DOHH2 (cell line): ENCODE results near the gene MCU.
"Not testable (repeated sequence)": the region's sequence is repeated elsewhere in the genome, so short reads cannot be mapped to it uniquely, and the experiment has no call there.

ENCODE experiments used
- H3F3A ChIP-seq: fragments of 200-600 bp; sonication (generic), shearing (Covaris generic); 2 replicates; pipeline ENCODE4 v1.6.0; 2016; ENCODE audit warnings: antibody characterized with exemption, mild to moderate bottlenecking; ENCODE audit not compliant: control insufficient read depth, insufficient read depth
- H3K27ac ChIP-seq: fragments of 200-600 bp; sonication (generic); 2 replicates; pipeline ENCODE4 v1.5.1; 2014; ENCODE audit warnings: low read depth, mild to moderate bottlenecking, low read length, moderate library complexity
- H3K27me3 ChIP-seq: fragments of 200-600 bp; sonication (generic); 2 replicates; pipeline ENCODE4 v1.6.1; 2014; ENCODE audit warnings: mild to moderate bottlenecking, low read length, mixed read lengths; ENCODE audit not compliant: control insufficient read depth
- H3K36me3 ChIP-seq: fragments of 200-600 bp; sonication (generic); 2 replicates; pipeline ENCODE4 v1.6.1; 2014; ENCODE audit warnings: mild to moderate bottlenecking, low read length, moderate library complexity, mixed read lengths; ENCODE audit not compliant: control insufficient read depth
- H3K4me1 ChIP-seq: fragments of 200-600 bp; sonication (generic); 2 replicates; pipeline ENCODE4 v1.6.1; 2014; ENCODE audit warnings: mild to moderate bottlenecking, low read length, mixed read lengths; ENCODE audit not compliant: control insufficient read depth
- H3K4me2 ChIP-seq: fragments of 200-600 bp; sonication (generic); 2 replicates; pipeline ENCODE4 v1.6.0; 2014; ENCODE audit warnings: mild to moderate bottlenecking, low read length, moderate library complexity
- H3K4me3 ChIP-seq: fragments of 200-600 bp; sonication (generic); 2 replicates; pipeline ENCODE4 v1.5.1; 2014; ENCODE audit warnings: mild to moderate bottlenecking, low read length, mixed read lengths
- H3K79me2 ChIP-seq: fragments of 200-600 bp; sonication (generic); 2 replicates; pipeline ENCODE4 v1.6.1; 2014; ENCODE audit warnings: mild to moderate bottlenecking, low read length, mixed read lengths; ENCODE audit not compliant: control insufficient read depth
- H3K9me2 ChIP-seq: fragments of 200-600 bp; sonication (generic); replicated peaks from 2 replicates; pipeline ENCODE4 v1.6.1; 2014; ENCODE audit warnings: mild to moderate bottlenecking, low read length, mixed read lengths; ENCODE audit not compliant: control insufficient read depth
- H3K9me3 ChIP-seq: fragments of 200-600 bp; sonication (generic); 2 replicates; pipeline ENCODE4 v1.6.1; 2014; ENCODE audit warnings: antibody characterized with exemption, low read length, mixed read lengths; ENCODE audit not compliant: control insufficient read depth, insufficient read depth
- H4K20me1 ChIP-seq: fragments of 200-600 bp; sonication (generic); 2 replicates; pipeline ENCODE4 v1.6.0; 2014; ENCODE audit warnings: low read depth, mild to moderate bottlenecking, antibody characterized with exemption, low read length, moderate library complexity; ENCODE audit not compliant: control insufficient read depth, insufficient read depth
- EZH2phosphoT487 ChIP-seq: fragments of 200-600 bp; sonication (generic); IDR thresholded peaks from 2 replicates; pipeline ENCODE4 v1.6.1; 2017; ENCODE audit warnings: borderline replicate concordance, mild to moderate bottlenecking, antibody characterized with exemption, low read length, moderate library complexity, mixed read lengths
- TF ChIP-seq, protein P1 (sequence below): fragments of 200-600 bp; sonication (generic); IDR thresholded peaks from one replicate; pipeline ENCODE4 v1.5.1; 2014; ENCODE audit warnings: antibody characterized with exemption, mild to moderate bottlenecking, low read depth, low read length; ENCODE audit not compliant: poor library complexity, severe bottlenecking

The MCU gene

DNA sequence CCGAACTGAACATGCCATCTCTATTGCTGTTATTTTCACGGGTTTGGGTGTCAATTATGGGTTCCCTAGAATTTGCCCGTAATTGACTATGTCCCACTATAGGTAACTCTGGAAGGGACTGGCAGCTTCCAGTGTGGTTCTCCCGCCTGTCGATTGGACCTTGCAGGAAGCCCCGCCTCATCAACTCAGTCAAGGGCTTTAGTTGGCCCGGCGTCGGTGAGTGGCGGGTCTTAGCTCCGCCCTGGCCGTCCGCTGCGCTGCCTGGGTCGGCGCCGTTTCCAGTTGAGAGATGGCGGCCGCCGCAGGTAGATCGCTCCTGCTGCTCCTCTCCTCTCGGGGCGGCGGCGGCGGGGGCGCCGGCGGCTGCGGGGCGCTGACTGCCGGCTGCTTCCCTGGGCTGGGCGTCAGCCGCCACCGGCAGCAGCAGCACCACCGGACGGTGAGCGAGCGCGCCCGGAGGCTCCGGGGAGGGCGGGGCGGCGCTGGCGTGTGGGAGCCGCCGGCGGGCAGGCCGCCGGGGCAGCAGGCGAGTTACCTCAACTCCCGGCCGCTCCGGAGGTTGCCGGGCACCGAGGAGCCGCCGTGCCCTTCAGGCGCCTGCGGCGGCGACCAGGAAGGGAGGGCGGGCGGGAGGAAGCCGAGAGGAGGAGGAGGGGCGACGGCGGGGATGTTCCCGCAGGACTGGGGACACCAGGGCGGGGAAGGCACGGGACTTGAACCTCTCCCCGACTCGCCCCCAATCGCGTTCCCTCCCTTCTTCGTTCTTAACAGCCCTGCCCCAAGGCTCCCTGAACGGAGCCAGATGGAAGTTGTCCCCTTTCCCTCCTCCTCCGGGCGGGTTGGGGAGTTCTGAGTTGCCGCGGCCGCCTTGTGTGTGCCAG is at the start of gene MCU:
TSS of gene MCU (plus strand) at position 281 of the 881 bp plus-strand sequence. CDS start at position 290, 9 bp downstream.
- peak within 1 kb of the TSS; percentile 60 for H3K27ac ChIP-seq
- no peaks in the 10 kb centered on the region for H4K20me1 ChIP-seq
- no peaks in the 10 kb centered on the region for H3K27me3 ChIP-seq
- H3K79me2 ChIP-seq = peaks cover 45% of the 10 kb centered on the region
- peak within 1 kb of the TSS; percentile 85 for H3K4me3 ChIP-seq
- peak within 1 kb of the TSS; percentile 97 for H3K4me2 ChIP-seq
- no peaks in the 10 kb centered on the region for H3K9me2 ChIP-seq
- H3K4me1 ChIP-seq = peaks cover 43% of the 10 kb centered on the region
- H3K9me3 ChIP-seq = no peaks in the 10 kb centered on the region
- no peaks in the 10 kb centered on the region; the same call in 1 of the 2 replicates for H3F3A ChIP-seq
- no peak for TF ChIP-seq EZH2phosphoT487
- TF ChIP-seq, protein P1, sequence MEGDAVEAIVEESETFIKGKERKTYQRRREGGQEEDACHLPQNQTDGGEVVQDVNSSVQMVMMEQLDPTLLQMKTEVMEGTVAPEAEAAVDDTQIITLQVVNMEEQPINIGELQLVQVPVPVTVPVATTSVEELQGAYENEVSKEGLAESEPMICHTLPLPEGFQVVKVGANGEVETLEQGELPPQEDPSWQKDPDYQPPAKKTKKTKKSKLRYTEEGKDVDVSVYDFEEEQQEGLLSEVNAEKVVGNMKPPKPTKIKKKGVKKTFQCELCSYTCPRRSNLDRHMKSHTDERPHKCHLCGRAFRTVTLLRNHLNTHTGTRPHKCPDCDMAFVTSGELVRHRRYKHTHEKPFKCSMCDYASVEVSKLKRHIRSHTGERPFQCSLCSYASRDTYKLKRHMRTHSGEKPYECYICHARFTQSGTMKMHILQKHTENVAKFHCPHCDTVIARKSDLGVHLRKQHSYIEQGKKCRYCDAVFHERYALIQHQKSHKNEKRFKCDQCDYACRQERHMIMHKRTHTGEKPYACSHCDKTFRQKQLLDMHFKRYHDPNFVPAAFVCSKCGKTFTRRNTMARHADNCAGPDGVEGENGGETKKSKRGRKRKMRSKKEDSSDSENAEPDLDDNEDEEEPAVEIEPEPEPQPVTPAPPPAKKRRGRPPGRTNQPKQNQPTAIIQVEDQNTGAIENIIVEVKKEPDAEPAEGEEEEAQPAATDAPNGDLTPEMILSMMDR = no peak
- no peaks in the 10 kb centered on the region for H3K36me3 ChIP-seq

DNA sequence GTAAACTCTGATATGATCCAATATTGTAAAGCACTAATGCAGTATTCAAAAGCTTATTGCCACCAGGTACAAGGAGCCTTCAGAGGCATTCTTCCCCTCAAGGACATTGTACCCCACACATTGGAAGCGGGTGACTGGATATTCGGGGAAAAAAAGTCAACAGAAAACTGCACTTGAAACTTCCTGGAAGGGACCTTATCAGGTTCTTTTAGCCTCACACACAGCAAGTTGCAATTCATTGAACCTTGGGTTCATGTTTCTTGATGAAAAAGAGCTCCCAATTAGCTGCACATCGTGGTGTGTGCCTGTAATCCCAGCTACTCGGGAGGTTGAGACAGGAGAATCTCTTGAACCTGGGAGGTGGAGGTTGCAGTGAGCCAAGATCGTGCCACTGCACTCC is 49.6 kb upstream of the MCU start:
- H3K4me1 ChIP-seq = no peaks in the 10 kb centered on the region
- H3K4me2 ChIP-seq = no peak overlapping the region
- H3K27ac ChIP-seq = no peak overlapping the region
- H3K9me3 ChIP-seq = no peaks in the 10 kb centered on the region
- no peak overlapping the region for H3K4me3 ChIP-seq
- H3K79me2 ChIP-seq = no peaks in the 10 kb centered on the region
- no peaks in the 10 kb centered on the region for H3F3A ChIP-seq
- no peaks in the 10 kb centered on the region for H4K20me1 ChIP-seq
- no peaks in the 10 kb centered on the region for H3K9me2 ChIP-seq
- TF ChIP-seq, protein P1 = no peak
- TF ChIP-seq EZH2phosphoT487 = no peak
- no peaks in the 10 kb centered on the region for H3K36me3 ChIP-seq
- peaks cover 5% of the 10 kb centered on the region for H3K27me3 ChIP-seq

DNA sequence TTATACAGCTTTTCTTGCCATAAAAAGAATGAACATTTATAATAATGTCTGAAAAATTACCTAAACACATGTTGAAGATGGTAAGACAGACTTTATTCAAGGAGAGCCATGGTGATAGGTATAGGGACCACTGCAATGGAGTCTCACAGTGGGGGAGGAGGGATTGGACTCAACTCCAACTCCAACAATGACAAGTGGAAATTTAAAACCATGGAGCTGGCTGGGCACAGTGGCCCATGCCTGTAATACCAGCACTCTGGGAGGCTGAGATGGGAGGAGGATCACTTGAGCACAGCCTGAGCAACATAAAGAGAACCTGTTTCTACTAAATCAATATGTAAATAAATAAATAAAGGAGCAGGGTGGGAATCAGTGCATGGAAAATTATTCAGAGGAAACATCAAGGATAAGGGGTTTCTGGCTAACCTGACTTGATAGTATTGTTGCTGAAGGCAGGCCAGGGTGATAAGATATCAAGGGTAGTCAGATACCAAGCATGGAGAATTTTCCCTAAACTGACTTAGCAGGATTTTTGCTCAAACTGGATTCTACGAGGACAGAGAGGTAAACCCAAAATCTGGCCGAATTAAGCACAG is 46.6 kb upstream of the MCU start:
- Histone ChIP-seq H4K20me1 (no peaks in the 10 kb centered on the region), H3K4me3 (no peak overlapping the region), H3K36me3 (no peaks in the 10 kb centered on the region), H3K9me2 (no peaks in the 10 kb centered on the region), H3F3A (no peaks in the 10 kb centered on the region), H3K27ac (no peak overlapping the region), H3K27me3 (peaks cover 5% of the 10 kb centered on the region), H3K4me1 (no peaks in the 10 kb centered on the region), H3K9me3 (no peaks in the 10 kb centered on the region), H3K79me2 (no peaks in the 10 kb centered on the region), H3K4me2 (no peak overlapping the region)
- TF ChIP-seq EZH2phosphoT487 = no peak
- TF ChIP-seq, protein P1 = no peak

- not testable (repeated sequence) for H3K4me1 ChIP-seq, H3K27ac ChIP-seq, H3K79me2 ChIP-seq, H3K27me3 ChIP-seq, H3K9me3 ChIP-seq, H4K20me1 ChIP-seq, H3K4me2 ChIP-seq, H3K4me3 ChIP-seq, H3K9me2 ChIP-seq, H3F3A ChIP-seq, H3K36me3 ChIP-seq
Observed at GRCh38 chr10:72646971-72647370, 45.0 kb upstream of the MCU start.
